Activated CD4-positive, alpha-beta T cell treated with anti-CD3 and anti-CD28 coated beads, Interleukin-2, amount 50 U/mL, for 4 hours (primary cell): Measurements from ENCODE around the gene NPAS3.

ENCODE experiments used
- DNase-seq, 2 experiments: peaks; one replicate each; pipeline ENCODE4 v3.0.0-alpha.2; 2020

The NPAS3 gene

GRCh38 chr14:33810308-33810707 is 871.6 kb downstream of the NPAS3 start:
- DNase-seq, result no peak

GRCh38 chr14:33811721-33812120 is 873.0 kb downstream of the NPAS3 start:
- DNase-seq, result no peak

- DNase-seq, result no peak
These were observed 873.5 kb downstream of the NPAS3 start for GRCh38 chr14:33812181-33812580.

GRCh38 chr14:33812601-33813000 is 873.9 kb downstream of the NPAS3 start:
- DNase-seq, result no peak

- no peak for DNase-seq
These were observed 875.3 kb downstream of the NPAS3 start for GRCh38 chr14:33814010-33814409.

- no peak for DNase-seq
These were observed 895.2 kb downstream of the NPAS3 start for GRCh38 chr14:33833706-33834465.

- DNase-seq, result no peak
These were observed 896.0 kb downstream of the NPAS3 start for GRCh38 chr14:33834466-33835260.

GRCh38 chr14:33835261-33835655 is 896.6 kb downstream of the NPAS3 start:
- no peak for DNase-seq

GRCh38 chr14:33835677-33836076 is 897.0 kb downstream of the NPAS3 start:
- no peak for DNase-seq

GRCh38 chr14:33836203-33836899 is 897.7 kb downstream of the NPAS3 start:
- no peak for DNase-seq

- DNase-seq, result no peak
These were observed 898.4 kb downstream of the NPAS3 start for GRCh38 chr14:33836900-33837577.

- no peak for DNase-seq
These were observed 899.4 kb downstream of the NPAS3 start for GRCh38 chr14:33837943-33838683.

GRCh38 chr14:33839193-33840076 is 900.8 kb downstream of the NPAS3 start:
- peak; percentile 35 to 46 for DNase-seq

GRCh38 chr14:33840797-33841196 is 902.1 kb downstream of the NPAS3 start:
- no peak for DNase-seq

- DNase-seq, result no peak
These were observed 903.6 kb downstream of the NPAS3 start for GRCh38 chr14:33842299-33842698.

GRCh38 chr14:33844118-33844517 is 905.4 kb downstream of the NPAS3 start:
- no peak for DNase-seq

GRCh38 chr14:33846100-33846824 is 907.6 kb downstream of the NPAS3 start:
- DNase-seq, result no peak

- DNase-seq, result no peak
These were observed 908.4 kb downstream of the NPAS3 start for GRCh38 chr14:33847066-33847465.

GRCh38 chr14:33848009-33848408 is 909.3 kb downstream of the NPAS3 start:
- DNase-seq, result no peak

GRCh38 chr14:33848706-33849454 is 910.2 kb downstream of the NPAS3 start:
- no peak for DNase-seq
